HL-60 (cell line): ENCODE measurements around the gene CORO1A.

Source experiments
- GABPA ChIP-seq: IDR thresholded peaks from 2 replicates; pipeline ENCODE4 v1.6.1; 2012; ENCODE audit warnings: low read depth
- POLR2AphosphoS5 ChIP-seq: IDR thresholded peaks from 2 replicates; pipeline ENCODE4 v1.6.1; 2012; ENCODE audit warnings: low read depth

- no peak for TF ChIP-seq POLR2AphosphoS5
- no peak for TF ChIP-seq GABPA
Measured at GRCh38 chr16:30179931-30180330, 3.5 kb upstream of the CORO1A start.
